ENCODE data around the gene HIRA.

HIRA gene

GRCh38 chr22:19424186-19424500 lies 7.4 kb downstream of the HIRA start:
- no peaks in the 10 kb centered on the region for H3K27me3 ChIP-seq (ENCODE audit: insufficient read depth, low read length)
- H3K79me2 ChIP-seq (ENCODE audit: control insufficient read depth, insufficient read depth, low read length, unreplicated experiment), result peaks cover 85% of the 10 kb centered on the region
- 0 out of 2 replicates have a peak, but pooled peaks cover 4% of the 10 kb centered on the region for H3K36me3 ChIP-seq (ENCODE audit: insufficient read depth, low read length)
- H2AFZ ChIP-seq (ENCODE audit: low read length, unreplicated experiment), result no peak overlapping the region
- H3K4me3 ChIP-seq (ENCODE audit: low read depth, low read length), result no peak overlapping the region
- no peak overlapping the region for H3K27ac ChIP-seq (ENCODE audit: low read depth, low read length)
- H3K4me1 ChIP-seq (ENCODE audit: control insufficient read depth, insufficient read depth, low read length, unreplicated experiment), result no peaks in the 10 kb centered on the region

GRCh38 chr22:19422440-19423301 lies 8.9 kb downstream of the HIRA start:
- H2AFZ ChIP-seq (ENCODE audit: low read length, unreplicated experiment), result no peak overlapping the region
- H3K36me3 ChIP-seq (ENCODE audit: insufficient read depth, low read length), result 0 out of 2 replicates have a peak, but pooled peaks cover 4% of the 10 kb centered on the region
- H3K27me3 ChIP-seq (ENCODE audit: insufficient read depth, low read length), result no peaks in the 10 kb centered on the region
- no peaks in the 10 kb centered on the region for H3K4me1 ChIP-seq (ENCODE audit: control insufficient read depth, insufficient read depth, low read length, unreplicated experiment)
- H3K79me2 ChIP-seq (ENCODE audit: control insufficient read depth, insufficient read depth, low read length, unreplicated experiment), result peaks cover 83% of the 10 kb centered on the region
- no peak overlapping the region for H3K4me3 ChIP-seq (ENCODE audit: low read depth, low read length)
- H3K27ac ChIP-seq (ENCODE audit: low read depth, low read length), result no peak overlapping the region

DNA sequence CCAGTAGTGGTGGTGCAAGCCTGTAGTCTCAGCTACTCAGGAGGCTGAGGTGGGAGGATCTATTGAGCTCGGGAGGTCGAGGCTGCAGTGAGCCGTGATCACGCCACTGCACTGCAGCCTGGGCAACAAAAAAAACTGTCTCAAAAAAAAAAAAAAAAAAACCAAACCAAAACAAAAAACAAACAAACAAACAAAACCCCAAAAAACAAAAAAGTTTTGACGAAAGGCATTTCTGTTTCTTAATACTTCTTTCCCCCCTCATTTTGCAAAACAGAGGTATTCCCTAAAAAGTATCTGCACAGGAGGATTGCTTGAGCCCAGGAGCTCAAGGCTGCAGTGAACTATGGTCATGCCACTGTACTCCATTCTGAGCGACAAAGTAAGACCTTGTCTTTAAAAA lies 11.2 kb downstream of the HIRA start:
- H3K79me2 ChIP-seq (ENCODE audit: control insufficient read depth, insufficient read depth, low read length, unreplicated experiment), result peaks cover 84% of the 10 kb centered on the region
- no peak overlapping the region for H2AFZ ChIP-seq (ENCODE audit: low read length, unreplicated experiment)
- no peak overlapping the region for H3K4me3 ChIP-seq (ENCODE audit: low read depth, low read length)
- H3K27me3 ChIP-seq (ENCODE audit: insufficient read depth, low read length), result no peaks in the 10 kb centered on the region
- 0 out of 2 replicates have a peak, but pooled peaks cover 4% of the 10 kb centered on the region for H3K36me3 ChIP-seq (ENCODE audit: insufficient read depth, low read length)
- no peaks in the 10 kb centered on the region for H3K4me1 ChIP-seq (ENCODE audit: control insufficient read depth, insufficient read depth, low read length, unreplicated experiment)
- no peak overlapping the region for H3K27ac ChIP-seq (ENCODE audit: low read depth, low read length)

- H3K36me3 ChIP-seq (ENCODE audit: insufficient read depth, low read length), result no peaks in the 10 kb centered on the region
- no peaks in the 10 kb centered on the region for H3K27me3 ChIP-seq (ENCODE audit: insufficient read depth, low read length)
- peaks cover 82% of the 10 kb centered on the region for H3K79me2 ChIP-seq (ENCODE audit: control insufficient read depth, insufficient read depth, low read length, unreplicated experiment)
- H3K4me1 ChIP-seq (ENCODE audit: control insufficient read depth, insufficient read depth, low read length, unreplicated experiment), result no peaks in the 10 kb centered on the region
- H3K27ac ChIP-seq (ENCODE audit: low read depth, low read length), result no peak overlapping the region
- H3K4me3 ChIP-seq (ENCODE audit: low read depth, low read length), result no peak overlapping the region
- no peak overlapping the region for H2AFZ ChIP-seq (ENCODE audit: low read length, unreplicated experiment)
Measured at GRCh38 chr22:19419464-19420178, 11.9 kb downstream of the HIRA start.

- Histone ChIP-seq H3K27me3 (ENCODE audit: insufficient read depth, low read length) (no peaks in the 10 kb centered on the region), H3K79me2 (ENCODE audit: control insufficient read depth, insufficient read depth, low read length, unreplicated experiment) (peaks cover 80% of the 10 kb centered on the region), H3K27ac (ENCODE audit: low read depth, low read length) (no peak overlapping the region), H2AFZ (ENCODE audit: low read length, unreplicated experiment) (no peak overlapping the region), H3K36me3 (ENCODE audit: insufficient read depth, low read length) (no peaks in the 10 kb centered on the region), H3K4me1 (ENCODE audit: control insufficient read depth, insufficient read depth, low read length, unreplicated experiment) (no peaks in the 10 kb centered on the region), H3K4me3 (ENCODE audit: low read depth, low read length) (no peak overlapping the region)
Measured at GRCh38 chr22:19419086-19419463, 12.5 kb downstream of the HIRA start.

GRCh38 chr22:19412923-19413322 lies 18.6 kb downstream of the HIRA start:
- H3K79me2 ChIP-seq (ENCODE audit: control insufficient read depth, insufficient read depth, low read length, unreplicated experiment), result peaks cover 53% of the 10 kb centered on the region
- H3K27me3 ChIP-seq (ENCODE audit: insufficient read depth, low read length), result no peaks in the 10 kb centered on the region
- no peak overlapping the region for H2AFZ ChIP-seq (ENCODE audit: low read length, unreplicated experiment)
- no peak overlapping the region for H3K27ac ChIP-seq (ENCODE audit: low read depth, low read length)
- H3K4me1 ChIP-seq (ENCODE audit: control insufficient read depth, insufficient read depth, low read length, unreplicated experiment), result no peaks in the 10 kb centered on the region
- no peak overlapping the region for H3K4me3 ChIP-seq (ENCODE audit: low read depth, low read length)
- no peaks in the 10 kb centered on the region for H3K36me3 ChIP-seq (ENCODE audit: insufficient read depth, low read length)

- H3K27ac ChIP-seq (ENCODE audit: low read depth, low read length), result no peak overlapping the region
- H2AFZ ChIP-seq (ENCODE audit: low read length, unreplicated experiment), result no peak overlapping the region
- no peaks in the 10 kb centered on the region for H3K27me3 ChIP-seq (ENCODE audit: insufficient read depth, low read length)
- H3K4me1 ChIP-seq (ENCODE audit: control insufficient read depth, insufficient read depth, low read length, unreplicated experiment), result no peaks in the 10 kb centered on the region
- H3K79me2 ChIP-seq (ENCODE audit: control insufficient read depth, insufficient read depth, low read length, unreplicated experiment), result peaks cover 48% of the 10 kb centered on the region
- no peak overlapping the region for H3K4me3 ChIP-seq (ENCODE audit: low read depth, low read length)
- no peaks in the 10 kb centered on the region for H3K36me3 ChIP-seq (ENCODE audit: insufficient read depth, low read length)
Measured at GRCh38 chr22:19412478-19412877, 19.1 kb downstream of the HIRA start.

- peaks cover 40% of the 10 kb centered on the region for H3K79me2 ChIP-seq (ENCODE audit: control insufficient read depth, insufficient read depth, low read length, unreplicated experiment)
- H2AFZ ChIP-seq (ENCODE audit: low read length, unreplicated experiment), result no peak overlapping the region
- H3K27me3 ChIP-seq (ENCODE audit: insufficient read depth, low read length), result no peaks in the 10 kb centered on the region
- no peak overlapping the region for H3K4me3 ChIP-seq (ENCODE audit: low read depth, low read length)
- no peaks in the 10 kb centered on the region for H3K36me3 ChIP-seq (ENCODE audit: insufficient read depth, low read length)
- no peaks in the 10 kb centered on the region for H3K4me1 ChIP-seq (ENCODE audit: control insufficient read depth, insufficient read depth, low read length, unreplicated experiment)
- no peak overlapping the region for H3K27ac ChIP-seq (ENCODE audit: low read depth, low read length)
Measured at GRCh38 chr22:19411690-19412045, 19.9 kb downstream of the HIRA start.

DNA sequence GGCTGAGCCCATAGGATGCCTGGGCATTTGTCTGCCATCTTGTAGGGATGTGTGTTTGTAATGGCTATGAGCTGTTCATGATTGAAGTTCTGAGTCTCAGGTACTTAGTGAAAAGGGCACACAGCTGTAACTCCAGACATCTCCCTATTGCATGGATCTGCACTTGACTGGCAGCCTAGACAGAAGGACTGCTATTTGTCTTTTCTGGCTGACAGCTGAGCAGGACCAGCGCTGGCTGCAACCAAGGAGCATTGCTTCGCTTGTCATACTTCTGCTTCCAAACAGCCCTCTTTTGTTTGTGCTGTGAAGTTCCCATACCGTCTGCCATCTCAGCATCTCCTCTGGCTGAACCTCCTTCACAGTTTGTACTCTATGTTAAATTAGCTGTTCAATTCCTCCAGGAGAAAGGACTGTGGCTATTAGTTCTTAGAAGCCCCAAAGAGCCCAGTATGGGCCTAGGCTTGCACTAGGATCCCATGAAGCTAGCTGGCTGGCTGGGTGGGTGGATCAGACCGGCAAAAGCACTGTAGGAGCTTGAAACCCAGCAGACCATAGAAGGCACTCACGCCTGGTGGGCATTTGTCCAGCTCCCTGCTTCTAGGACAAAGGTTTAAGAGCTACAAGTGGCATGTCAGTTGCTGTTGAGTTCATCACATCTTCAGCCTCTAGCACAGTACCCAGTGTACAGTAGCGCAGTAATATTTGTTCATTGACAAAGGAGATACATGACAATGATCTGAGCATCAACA lies 20.4 kb downstream of the HIRA start:
- Histone ChIP-seq H3K27ac (ENCODE audit: low read depth, low read length) (no peak overlapping the region), H3K4me1 (ENCODE audit: control insufficient read depth, insufficient read depth, low read length, unreplicated experiment) (no peaks in the 10 kb centered on the region), H3K4me3 (ENCODE audit: low read depth, low read length) (no peak overlapping the region), H3K79me2 (ENCODE audit: control insufficient read depth, insufficient read depth, low read length, unreplicated experiment) (peaks cover 35% of the 10 kb centered on the region), H2AFZ (ENCODE audit: low read length, unreplicated experiment) (no peak overlapping the region), H3K27me3 (ENCODE audit: insufficient read depth, low read length) (no peaks in the 10 kb centered on the region), H3K36me3 (ENCODE audit: insufficient read depth, low read length) (no peaks in the 10 kb centered on the region)

GRCh38 chr22:19407649-19408606 lies 23.6 kb downstream of the HIRA start:
- H3K4me3 ChIP-seq (ENCODE audit: low read depth, low read length), result no peak overlapping the region
- peaks cover 17% of the 10 kb centered on the region for H3K79me2 ChIP-seq (ENCODE audit: control insufficient read depth, insufficient read depth, low read length, unreplicated experiment)
- H3K27me3 ChIP-seq (ENCODE audit: insufficient read depth, low read length), result no peaks in the 10 kb centered on the region
- H2AFZ ChIP-seq (ENCODE audit: low read length, unreplicated experiment), result no peak overlapping the region
- H3K27ac ChIP-seq (ENCODE audit: low read depth, low read length), result no peak overlapping the region
- H3K36me3 ChIP-seq (ENCODE audit: insufficient read depth, low read length), result no peaks in the 10 kb centered on the region
- no peaks in the 10 kb centered on the region for H3K4me1 ChIP-seq (ENCODE audit: control insufficient read depth, insufficient read depth, low read length, unreplicated experiment)

Data from ACC112 (cell line).